CD4-positive, alpha-beta T cell (primary cell): ENCODE measurements around the gene TBX1. TPM values are rescaled to one million over a fixed set of nuclear protein-coding genes. Genes with fewer than 3 reads are reported as not detected.

Source experiments
- ATAC-seq: fragments of 200-7000 bp; cut with Tn5 transposase; one replicate; pipeline ENCODE4 v1.10.0; 2022; ENCODE audit warnings: mild to moderate bottlenecking; ENCODE audit not compliant: poor library complexity
- CTCF ChIA-PET: fragments of 350-600 bp; sonication (Branson Sonifier 250); formaldehyde crosslinking; loops from one replicate; lab custom pipeline; 2021; ENCODE audit warnings: antibody characterized with exemption, inconsistent platforms; lab: Charles Lee
- POLR2A ChIA-PET: fragments of 350-600 bp; sonication (Branson Sonifier 250); formaldehyde crosslinking; loops from one replicate; lab custom pipeline; 2021; ENCODE audit warnings: antibody characterized with exemption, inconsistent platforms; lab: Charles Lee
- DNase-seq, 14 experiments: peaks; one replicate each; pipeline ENCODE4 v3.0.0-alpha.2; 2013 to 2020; ENCODE audit warnings: mixed read lengths in 2 of 14
- H3K27ac ChIP-seq, 2 donors: one replicate each; pipeline versions ENCODE4 v1.5.1 to v1.7.0; 2013; ENCODE audit warnings: low read length in 2 of 2, low read depth in 1 of 2, mild to moderate bottlenecking in 1 of 2
- H3K27me3 ChIP-seq, 2 experiments: 1 replicate in 1 of 2; 2 replicates in 1 of 2; pipeline versions ENCODE4 v1.6.1 to v1.7.0; 2013; ENCODE audit warnings: low read length in 2 of 2, control low read depth in 1 of 2, mild to moderate bottlenecking in 1 of 2, moderate library complexity in 1 of 2; ENCODE audit not compliant: insufficient read depth in 2 of 2, control insufficient read depth in 1 of 2
- H3K36me3 ChIP-seq: one replicate; pipeline ENCODE4 v1.6.1; 2013; ENCODE audit warnings: low read length, control low read depth; ENCODE audit not compliant: insufficient read depth
- H3K4me1 ChIP-seq: one replicate; pipeline ENCODE4 v1.6.1; 2013; ENCODE audit warnings: low read length, control low read depth; ENCODE audit not compliant: insufficient read depth
- H3K4me3 ChIP-seq: one replicate; pipeline ENCODE4 v1.5.1; 2013; ENCODE audit warnings: mild to moderate bottlenecking, low read length, moderate library complexity
- H3K9me3 ChIP-seq, 2 experiments: 1 replicate in 1 of 2; 2 replicates in 1 of 2; pipeline versions ENCODE4 v1.6.1 to v1.7.0; 2013; ENCODE audit warnings: low read length in 2 of 2, mild to moderate bottlenecking in 2 of 2, control low read depth in 1 of 2, moderate library complexity in 1 of 2; ENCODE audit not compliant: control insufficient read depth in 1 of 2, insufficient read depth in 1 of 2
- H3K27ac Mint-ChIP-seq: one replicate; pipeline ENCODE4 v1.8.0; 2020; ENCODE audit warnings: mixed read lengths
- H3K27me3 Mint-ChIP-seq: one replicate; pipeline ENCODE4 v1.8.0; 2021; ENCODE audit warnings: mixed read lengths
- H3K36me3 Mint-ChIP-seq: one replicate; pipeline ENCODE4 v1.8.0; 2021; ENCODE audit warnings: low read depth, mixed read lengths
- H3K4me1 Mint-ChIP-seq: one replicate; pipeline ENCODE4 v1.8.0; 2021; ENCODE audit warnings: low read depth, mixed read lengths
- H3K4me3 Mint-ChIP-seq: one replicate; pipeline ENCODE4 v1.8.0; 2020; ENCODE audit warnings: mild to moderate bottlenecking, mixed read lengths
- H3K9me3 Mint-ChIP-seq: one replicate; pipeline ENCODE4 v1.8.0; 2020; ENCODE audit warnings: mixed read lengths
- intact Hi-C, 2 experiments: fragments of 100-400 bp; cut with DNase I in 1 of 2; cut with micrococcal nuclease in 1 of 2; formaldehyde crosslinking; loops; one replicate each; pipeline versions ENCODE4 v1.15.1 to v1.9.0; 2023 to 2025; cut with DNase I, micrococcal nuclease
- total RNA-seq, 174 experiments: library from RNA in 2 of 174; stranded (reverse) in 2 of 174; gene quantifications; one replicate each; pipeline ENCODE4 v1.2.3 and lab custom pipeline; 2021 to 2026
- TF ChIP-seq, protein P1 (sequence below): fragments of 200-600 bp; IDR thresholded peaks from one replicate; pipeline ENCODE4 v1.8.0; 2022; ENCODE audit warnings: antibody characterized with exemption, mild to moderate bottlenecking

Gene TBX1
- total RNA-seq, 2 experiments from 2014 or later = not detected

DNA sequence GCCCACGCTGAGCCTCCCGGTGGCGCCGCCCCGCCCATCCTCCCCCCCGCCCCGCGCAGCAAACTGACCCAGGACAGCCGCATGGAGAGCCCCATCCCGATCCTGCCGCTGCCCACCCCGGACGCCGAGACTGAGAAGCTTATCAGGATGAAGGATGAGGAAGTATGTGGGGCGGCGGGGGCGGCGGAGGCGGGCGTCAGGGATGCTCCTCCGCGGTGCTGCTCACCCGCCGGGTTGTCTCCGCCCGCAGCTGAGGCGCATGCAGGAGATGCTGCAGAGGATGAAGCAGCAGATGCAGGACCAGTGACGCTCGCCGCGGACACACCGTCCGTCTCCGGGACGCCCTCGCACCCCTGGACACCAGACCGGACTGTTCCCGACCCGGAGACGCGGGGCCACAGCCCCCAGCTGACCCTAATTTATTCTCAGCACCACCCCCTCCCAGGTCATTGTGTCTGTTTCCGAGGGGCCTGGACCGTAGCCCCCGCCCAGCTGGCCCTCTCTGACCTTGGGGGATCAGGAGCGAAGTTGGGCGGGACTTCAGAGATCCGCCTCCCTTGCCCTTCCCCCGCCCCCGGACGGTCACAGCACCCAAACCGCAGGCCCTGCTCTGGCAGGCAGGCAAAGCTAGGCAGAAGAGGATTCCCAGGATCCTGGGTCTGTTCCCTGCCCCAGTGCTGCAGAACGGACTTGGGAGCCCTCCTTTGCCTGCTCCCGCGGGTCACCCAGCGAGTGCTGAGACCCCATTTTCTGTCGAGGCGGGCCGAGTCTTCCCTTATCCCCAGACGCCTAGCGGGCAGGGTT lies 38.2 kb upstream of the TBX1 start:
- DNase-seq (no peak), ATAC-seq (no peak)
- POLR2A ChIA-PET = no interaction called here
- Mint-ChIP-seq H3K4me1 (peaks cover 10% of the 10 kb centered on the region), H3K27me3 (peaks cover 51% of the 10 kb centered on the region), H3K4me3 (no peak overlapping the region), H3K36me3 (no peaks in the 10 kb centered on the region), H3K27ac (no peak overlapping the region), H3K9me3 (no peaks in the 10 kb centered on the region)
- Histone ChIP-seq H3K27me3 (peaks cover 36 to 54% of the 10 kb centered on the region in 2 experiments), H3K4me3 (no peak overlapping the region), H3K4me1 (peaks cover 32% of the 10 kb centered on the region), H3K36me3 (no peaks in the 10 kb centered on the region), H3K9me3 (peaks cover 0 to 24% of the 10 kb centered on the region in 2 experiments), H3K27ac (no peak overlapping the region)
- TF ChIP-seq, protein P1, sequence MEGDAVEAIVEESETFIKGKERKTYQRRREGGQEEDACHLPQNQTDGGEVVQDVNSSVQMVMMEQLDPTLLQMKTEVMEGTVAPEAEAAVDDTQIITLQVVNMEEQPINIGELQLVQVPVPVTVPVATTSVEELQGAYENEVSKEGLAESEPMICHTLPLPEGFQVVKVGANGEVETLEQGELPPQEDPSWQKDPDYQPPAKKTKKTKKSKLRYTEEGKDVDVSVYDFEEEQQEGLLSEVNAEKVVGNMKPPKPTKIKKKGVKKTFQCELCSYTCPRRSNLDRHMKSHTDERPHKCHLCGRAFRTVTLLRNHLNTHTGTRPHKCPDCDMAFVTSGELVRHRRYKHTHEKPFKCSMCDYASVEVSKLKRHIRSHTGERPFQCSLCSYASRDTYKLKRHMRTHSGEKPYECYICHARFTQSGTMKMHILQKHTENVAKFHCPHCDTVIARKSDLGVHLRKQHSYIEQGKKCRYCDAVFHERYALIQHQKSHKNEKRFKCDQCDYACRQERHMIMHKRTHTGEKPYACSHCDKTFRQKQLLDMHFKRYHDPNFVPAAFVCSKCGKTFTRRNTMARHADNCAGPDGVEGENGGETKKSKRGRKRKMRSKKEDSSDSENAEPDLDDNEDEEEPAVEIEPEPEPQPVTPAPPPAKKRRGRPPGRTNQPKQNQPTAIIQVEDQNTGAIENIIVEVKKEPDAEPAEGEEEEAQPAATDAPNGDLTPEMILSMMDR = no peak
- intact Hi-C loops = no loop called here
- CTCF ChIA-PET = interaction anchor here (0.6 to 1.6 kb wide), 2 partner anchors 8 to 191 kb away, joined by 4 to 5 read pairs; no protein-coding TSS in a partner anchor

DNA sequence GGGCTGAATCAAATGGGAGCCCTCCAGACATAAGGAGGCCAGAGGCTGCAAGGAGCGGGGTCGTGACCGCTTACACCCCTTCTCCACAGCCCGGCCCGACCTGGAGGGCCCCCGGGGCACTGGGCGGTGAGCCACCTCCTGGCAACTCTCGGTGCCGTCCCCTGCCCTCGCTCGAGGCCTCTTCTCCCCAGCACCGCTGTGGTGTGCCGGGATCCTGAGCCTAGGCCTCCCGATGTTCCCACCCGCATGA lies 37.7 kb upstream of the TBX1 start:
- H3K36me3 ChIP-seq = no peaks in the 10 kb centered on the region
- ATAC-seq (no peak), DNase-seq (no peak)
- peaks cover 36 to 54% of the 10 kb centered on the region in 2 experiments for H3K27me3 ChIP-seq
- H3K4me1 ChIP-seq = peaks cover 27% of the 10 kb centered on the region
- Mint-ChIP-seq H3K9me3 (no peaks in the 10 kb centered on the region), H3K4me1 (peaks cover 5% of the 10 kb centered on the region), H3K4me3 (no peak overlapping the region), H3K27me3 (peaks cover 46% of the 10 kb centered on the region), H3K36me3 (no peaks in the 10 kb centered on the region), H3K27ac (no peak overlapping the region)
- intact Hi-C loops = no loop called here
- CTCF ChIA-PET = no interaction called here
- TF ChIP-seq, protein P1 = no peak
- H3K4me3 ChIP-seq = no peak overlapping the region
- peaks cover 0 to 24% of the 10 kb centered on the region in 2 experiments for H3K9me3 ChIP-seq
- POLR2A ChIA-PET = no interaction called here
- H3K27ac ChIP-seq = no peak overlapping the region

DNA sequence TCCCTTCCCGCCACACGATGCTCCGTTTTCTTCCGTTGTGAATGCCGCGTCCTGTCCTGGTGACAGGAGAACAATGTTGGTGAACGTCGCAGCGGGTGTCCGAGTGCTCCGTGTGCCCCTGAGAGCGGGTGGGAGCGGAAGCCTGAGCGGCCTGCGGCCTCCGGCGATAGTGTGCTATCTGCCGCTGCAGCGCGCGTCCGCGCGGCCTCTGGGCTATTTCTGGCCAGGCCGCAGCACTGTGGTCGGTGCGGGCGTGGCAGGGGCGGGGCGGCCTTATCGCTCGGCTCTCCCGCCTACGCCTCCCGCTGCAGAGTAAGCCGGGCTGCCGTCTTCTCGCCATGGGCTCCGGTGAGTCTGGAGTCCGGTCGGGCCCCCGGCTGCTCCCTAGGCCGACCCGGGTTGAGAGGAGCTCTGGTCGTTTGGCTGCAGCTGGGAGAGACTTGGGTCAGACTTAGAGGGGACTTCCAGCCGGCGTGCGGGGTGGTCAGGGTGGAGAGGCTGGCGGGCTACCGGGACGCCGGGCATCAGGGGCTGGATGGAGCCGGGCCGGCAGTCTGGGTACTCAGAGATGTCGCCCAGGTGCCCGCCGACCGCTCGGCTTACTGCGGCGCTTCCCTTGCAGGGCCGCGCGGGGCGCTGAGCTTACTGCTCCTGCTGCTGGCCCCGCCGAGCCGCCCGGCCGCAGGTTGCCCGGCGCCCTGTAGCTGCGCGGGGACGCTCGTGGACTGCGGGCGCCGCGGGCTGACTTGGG lies 37.2 kb upstream of the TBX1 start, which contains the start of gene GP1BB:
TSS of gene GP1BB (plus strand) at position 308 of the 751 bp plus-strand sequence. CDS start at position 339, 31 bp downstream.
- H3K4me3 Mint-ChIP-seq = peak within 1 kb of the TSS; percentile 56
- Histone ChIP-seq H3K27ac (no peak within 1 kb of the TSS), H3K4me3 (peak within 1 kb of the TSS; percentile 16), H3K9me3 (peaks cover 0 to 24% of the 10 kb centered on the region in 2 experiments), H3K27me3 (peaks cover 36 to 54% of the 10 kb centered on the region in 2 experiments), H3K36me3 (no peaks in the 10 kb centered on the region), H3K4me1 (peaks cover 26% of the 10 kb centered on the region)
- peaks cover 5% of the 10 kb centered on the region for H3K4me1 Mint-ChIP-seq
- ChIA-PET CTCF (interaction anchor here (0.7 to 1.3 kb wide), 3 partner anchors 33 to 187 kb away, joined by 3 to 4 read pairs (median 3); no protein-coding TSS in a partner anchor), POLR2A (interaction anchor here (0.7 kb wide), 1 partner anchor 187 kb away, joined by 3 read pairs; no protein-coding TSS in a partner anchor)
- H3K9me3 Mint-ChIP-seq = no peaks in the 10 kb centered on the region
- no peak within 1 kb of the TSS for H3K27ac Mint-ChIP-seq
- no peaks in the 10 kb centered on the region for H3K36me3 Mint-ChIP-seq
- peaks cover 46% of the 10 kb centered on the region for H3K27me3 Mint-ChIP-seq
- TF ChIP-seq, protein P1 = no peak
- peak; percentile 70 for ATAC-seq
- intact Hi-C loops = no loop called here
- DNase-seq = peak in 7 of 14 experiments; percentile 10 to 59 (median 25)
